HepG2 (cell line): ENCODE results near the gene MSANTD1. TPM values are rescaled to one million over a fixed set of nuclear protein-coding genes. Genes with fewer than 3 reads are reported as not detected.
A peak's percentile ranks its signal among the peaks of the same experiment; 100 is the strongest.

Source experiments
- ATAD3A ChIP-seq: sonication (generic); formaldehyde crosslinking; IDR thresholded peaks from 2 replicates; pipeline ENCODE4 v1.4.0; 2020; ENCODE audit warnings: missing genetic modification reagents
- FOXO1 ChIP-seq: sonication (generic); formaldehyde crosslinking; IDR thresholded peaks from 2 replicates; pipeline ENCODE4 v1.4.0; 2020; ENCODE audit warnings: missing genetic modification reagents
- FOXP1 ChIP-seq, 2 experiments: fragments of 450-650 bp in 1 of 2; IDR thresholded peaks; 2 replicates each; pipeline ENCODE4 v1.6.1; 2017 to 2018; ENCODE audit warnings: antibody characterized with exemption in 1 of 2
- HNRNPH1 ChIP-seq: fragments of 200-400 bp; formaldehyde crosslinking; optimal IDR thresholded peaks from 2 replicates; pipeline ENCODE3; 2017; ENCODE audit warnings: mild to moderate bottlenecking, low read depth, low read length
- NCOA5 ChIP-seq: sonication (generic); formaldehyde crosslinking; IDR thresholded peaks from 2 replicates; pipeline ENCODE4 v1.4.0; 2020; ENCODE audit warnings: missing genetic modification reagents
- NR2C2 ChIP-seq: sonication (generic); formaldehyde crosslinking; IDR thresholded peaks from 2 replicates; pipeline ENCODE4 v1.4.0; 2020; ENCODE audit warnings: missing genetic modification reagents, mild to moderate bottlenecking, moderate library complexity, borderline replicate concordance
- SP2 ChIP-seq: sonication (generic); formaldehyde crosslinking; IDR thresholded peaks from 2 replicates; pipeline ENCODE4 v1.5.1; 2020; ENCODE audit warnings: mild to moderate bottlenecking, missing genetic modification reagents
- TEAD2 ChIP-seq: sonication (generic); formaldehyde crosslinking; IDR thresholded peaks from 2 replicates; pipeline ENCODE4 v1.9.0; 2021; ENCODE audit warnings: missing genetic modification reagents
- ZBTB8A ChIP-seq: sonication (generic); formaldehyde crosslinking; IDR thresholded peaks from 2 replicates; pipeline ENCODE4 v1.4.0; 2020; ENCODE audit warnings: mild to moderate bottlenecking, low read depth, missing genetic modification reagents, borderline replicate concordance
- ZNF136 ChIP-seq: sonication (generic); formaldehyde crosslinking; IDR thresholded peaks from 2 replicates; pipeline ENCODE4 v1.8.1; 2022; ENCODE audit warnings: low read depth, mild to moderate bottlenecking, moderate library complexity, missing genetic modification reagents
- ZNF20 ChIP-seq: sonication (generic); formaldehyde crosslinking; IDR thresholded peaks from 2 replicates; pipeline ENCODE4 v1.4.0; 2020; ENCODE audit warnings: mild to moderate bottlenecking, moderate library complexity, missing genetic modification reagents
- ZNF775 ChIP-seq: sonication (generic); formaldehyde crosslinking; IDR thresholded peaks from 2 replicates; pipeline ENCODE4 v1.4.0; 2020; ENCODE audit warnings: missing genetic modification reagents, mild to moderate bottlenecking, moderate library complexity, borderline replicate concordance
- ZSCAN20 ChIP-seq: sonication (generic); formaldehyde crosslinking; IDR thresholded peaks from 2 replicates; pipeline ENCODE4 v1.4.0; 2020; ENCODE audit warnings: missing genetic modification reagents, mild to moderate bottlenecking, borderline replicate concordance
- polyA plus RNA-seq, 8 experiments: library from polyadenylated mRNA; depleted of rRNA in 3 of 8; stranded (reverse) in 7 of 8; unstranded in 1 of 8; fragments of >200 nt; fragmentation: Illumina TruSeq in 4 of 8; extraction: Trizol in 4 of 8; gene quantifications; 2 replicates each; pipeline versions ENCODE4 v1.2.1 to v1.2.3, GENCODE V29; 2011 to 2016; ENCODE audit warnings: low read depth in 4 of 8, missing spikeins in 1 of 8, mixed read lengths in 1 of 8; ENCODE audit not compliant: insufficient read depth in 1 of 8
- total RNA-seq, 5 experiments: library from RNA; depleted of rRNA; stranded (reverse); fragments of >200 nt; fragmentation: Illumina TruSeq; extraction: Trizol; gene quantifications; 2 replicates each; pipeline ENCODE4 v1.2.3, GENCODE V29; 2016; ENCODE audit warnings: low read depth in 1 of 5
- TF ChIP-seq, protein P1 (sequence below): sonication (generic); formaldehyde crosslinking; IDR thresholded peaks from 2 replicates; pipeline ENCODE4 v1.4.0; 2020; ENCODE audit warnings: missing genetic modification reagents, borderline replicate concordance
- TF ChIP-seq, protein P2 (sequence below): IDR thresholded peaks from 2 replicates; pipeline ENCODE4 v1.6.1; 2016; ENCODE audit warnings: control low read depth
- TF ChIP-seq, protein P3 (sequence below): sonication (generic); formaldehyde crosslinking; IDR thresholded peaks from 2 replicates; pipeline ENCODE4 v1.8.0; 2022; ENCODE audit warnings: low read depth, missing genetic modification reagents
- TF ChIP-seq, protein P4 (sequence below): IDR thresholded peaks from 2 replicates; pipeline ENCODE4 v1.6.1; 2016; ENCODE audit warnings: low read depth, missing genetic modification reagents, missing compliant biosample characterization
- TF ChIP-seq, protein P5 (sequence below): sonication (generic); formaldehyde crosslinking; IDR thresholded peaks from 2 replicates; pipeline ENCODE4 v1.4.0; 2020; ENCODE audit warnings: missing genetic modification reagents, borderline replicate concordance

The MSANTD1 gene
- total and polyA plus RNA-seq, 2 of the 13 experiments (the other 11 are each of a cell fraction or from before 2014, with no cell fraction given), result 0.22 to 0.40 TPM

DNA sequence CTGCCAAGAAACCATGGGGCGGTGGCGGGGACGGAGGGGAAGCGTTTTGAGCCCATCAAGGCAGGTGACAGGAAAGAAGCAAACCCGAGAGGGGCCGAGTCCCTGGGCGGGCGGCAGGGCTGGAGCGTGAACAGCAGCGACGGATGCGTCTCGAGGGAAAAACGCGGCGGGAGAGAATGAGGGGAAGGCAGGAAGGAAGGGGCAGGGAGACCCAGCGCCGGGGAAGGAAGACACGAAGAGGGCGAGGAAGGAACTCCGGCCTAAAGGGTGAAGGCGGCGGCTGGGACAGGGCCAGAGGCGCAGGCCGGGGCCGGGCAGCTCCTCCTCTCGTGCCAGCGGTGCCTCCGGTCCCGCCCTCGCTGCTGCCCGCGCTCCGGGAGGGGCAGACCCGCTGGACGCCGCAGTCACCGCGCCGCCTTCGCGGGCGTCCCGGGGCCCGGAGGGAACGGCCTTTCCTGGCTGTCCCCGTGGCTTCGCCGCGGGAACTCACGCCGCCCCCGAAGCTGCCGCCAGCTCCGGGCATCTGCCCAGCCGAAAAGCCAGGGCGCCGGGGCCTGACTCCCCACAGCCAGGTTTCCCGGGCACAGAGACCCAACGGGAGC, 43.1 kb downstream of the MSANTD1 start (continued):
- TF ChIP-seq SP2 (CRISPR knock-in tag), result no peak
- 0 out of 2 replicates have a peak, but pooled peaks have one; percentile 33 for TF ChIP-seq ZNF136
- TF ChIP-seq FOXP1 (IDR thresholded peaks at IDR 0.05), result no peak
- no peak for TF ChIP-seq FOXP1 (CRISPR knock-in tag; IDR thresholded peaks at IDR 0.05)
- TF ChIP-seq, protein P1, sequence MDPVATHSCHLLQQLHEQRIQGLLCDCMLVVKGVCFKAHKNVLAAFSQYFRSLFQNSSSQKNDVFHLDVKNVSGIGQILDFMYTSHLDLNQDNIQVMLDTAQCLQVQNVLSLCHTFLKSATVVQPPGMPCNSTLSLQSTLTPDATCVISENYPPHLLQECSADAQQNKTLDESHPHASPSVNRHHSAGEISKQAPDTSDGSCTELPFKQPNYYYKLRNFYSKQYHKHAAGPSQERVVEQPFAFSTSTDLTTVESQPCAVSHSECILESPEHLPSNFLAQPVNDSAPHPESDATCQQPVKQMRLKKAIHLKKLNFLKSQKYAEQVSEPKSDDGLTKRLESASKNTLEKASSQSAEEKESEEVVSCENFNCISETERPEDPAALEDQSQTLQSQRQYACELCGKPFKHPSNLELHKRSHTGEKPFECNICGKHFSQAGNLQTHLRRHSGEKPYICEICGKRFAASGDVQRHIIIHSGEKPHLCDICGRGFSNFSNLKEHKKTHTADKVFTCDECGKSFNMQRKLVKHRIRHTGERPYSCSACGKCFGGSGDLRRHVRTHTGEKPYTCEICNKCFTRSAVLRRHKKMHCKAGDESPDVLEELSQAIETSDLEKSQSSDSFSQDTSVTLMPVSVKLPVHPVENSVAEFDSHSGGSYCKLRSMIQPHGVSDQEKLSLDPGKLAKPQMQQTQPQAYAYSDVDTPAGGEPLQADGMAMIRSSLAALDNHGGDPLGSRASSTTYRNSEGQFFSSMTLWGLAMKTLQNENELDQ (CRISPR knock-in tag), result no peak
- TF ChIP-seq, protein P2, sequence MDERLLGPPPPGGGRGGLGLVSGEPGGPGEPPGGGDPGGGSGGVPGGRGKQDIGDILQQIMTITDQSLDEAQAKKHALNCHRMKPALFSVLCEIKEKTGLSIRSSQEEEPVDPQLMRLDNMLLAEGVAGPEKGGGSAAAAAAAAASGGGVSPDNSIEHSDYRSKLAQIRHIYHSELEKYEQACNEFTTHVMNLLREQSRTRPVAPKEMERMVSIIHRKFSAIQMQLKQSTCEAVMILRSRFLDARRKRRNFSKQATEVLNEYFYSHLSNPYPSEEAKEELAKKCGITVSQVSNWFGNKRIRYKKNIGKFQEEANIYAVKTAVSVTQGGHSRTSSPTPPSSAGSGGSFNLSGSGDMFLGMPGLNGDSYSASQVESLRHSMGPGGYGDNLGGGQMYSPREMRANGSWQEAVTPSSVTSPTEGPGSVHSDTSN, result no peak
- no peak for TF ChIP-seq FOXO1 (CRISPR knock-in tag)
- peak; percentile 76; the same call in 1 of the 2 replicates for TF ChIP-seq ZSCAN20 (CRISPR knock-in tag)
- no peak for TF ChIP-seq ZNF20 (CRISPR knock-in tag)
- no peak for TF ChIP-seq NR2C2
- no peak for TF ChIP-seq HNRNPH1
- TF ChIP-seq ZBTB8A (CRISPR knock-in tag), result no peak
- TF ChIP-seq, protein P3, sequence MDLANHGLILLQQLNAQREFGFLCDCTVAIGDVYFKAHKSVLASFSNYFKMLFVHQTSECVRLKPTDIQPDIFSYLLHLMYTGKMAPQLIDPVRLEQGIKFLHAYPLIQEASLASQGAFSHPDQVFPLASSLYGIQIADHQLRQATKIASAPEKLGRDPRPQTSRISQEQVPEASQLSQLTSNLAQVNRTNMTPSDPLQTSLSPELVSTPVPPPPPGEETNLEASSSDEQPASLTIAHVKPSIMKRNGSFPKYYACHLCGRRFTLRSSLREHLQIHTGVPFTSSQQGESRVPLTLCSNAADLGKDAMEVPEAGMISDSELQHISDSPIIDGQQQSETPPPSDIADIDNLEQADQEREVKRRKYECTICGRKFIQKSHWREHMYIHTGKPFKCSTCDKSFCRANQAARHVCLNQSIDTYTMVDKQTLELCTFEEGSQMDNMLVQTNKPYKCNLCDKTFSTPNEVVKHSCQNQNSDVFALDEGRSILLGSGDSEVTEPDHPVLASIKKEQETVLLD (CRISPR knock-in tag), result 0 out of 2 replicates have a peak, but pooled peaks have one; percentile 10
- TF ChIP-seq NCOA5 (CRISPR knock-in tag), result no peak
- no peak for TF ChIP-seq ZNF775 (CRISPR knock-in tag)
- TF ChIP-seq ATAD3A (CRISPR knock-in tag), result no peak
- no peak for TF ChIP-seq TEAD2 (CRISPR knock-in tag)
- TF ChIP-seq, protein P4, sequence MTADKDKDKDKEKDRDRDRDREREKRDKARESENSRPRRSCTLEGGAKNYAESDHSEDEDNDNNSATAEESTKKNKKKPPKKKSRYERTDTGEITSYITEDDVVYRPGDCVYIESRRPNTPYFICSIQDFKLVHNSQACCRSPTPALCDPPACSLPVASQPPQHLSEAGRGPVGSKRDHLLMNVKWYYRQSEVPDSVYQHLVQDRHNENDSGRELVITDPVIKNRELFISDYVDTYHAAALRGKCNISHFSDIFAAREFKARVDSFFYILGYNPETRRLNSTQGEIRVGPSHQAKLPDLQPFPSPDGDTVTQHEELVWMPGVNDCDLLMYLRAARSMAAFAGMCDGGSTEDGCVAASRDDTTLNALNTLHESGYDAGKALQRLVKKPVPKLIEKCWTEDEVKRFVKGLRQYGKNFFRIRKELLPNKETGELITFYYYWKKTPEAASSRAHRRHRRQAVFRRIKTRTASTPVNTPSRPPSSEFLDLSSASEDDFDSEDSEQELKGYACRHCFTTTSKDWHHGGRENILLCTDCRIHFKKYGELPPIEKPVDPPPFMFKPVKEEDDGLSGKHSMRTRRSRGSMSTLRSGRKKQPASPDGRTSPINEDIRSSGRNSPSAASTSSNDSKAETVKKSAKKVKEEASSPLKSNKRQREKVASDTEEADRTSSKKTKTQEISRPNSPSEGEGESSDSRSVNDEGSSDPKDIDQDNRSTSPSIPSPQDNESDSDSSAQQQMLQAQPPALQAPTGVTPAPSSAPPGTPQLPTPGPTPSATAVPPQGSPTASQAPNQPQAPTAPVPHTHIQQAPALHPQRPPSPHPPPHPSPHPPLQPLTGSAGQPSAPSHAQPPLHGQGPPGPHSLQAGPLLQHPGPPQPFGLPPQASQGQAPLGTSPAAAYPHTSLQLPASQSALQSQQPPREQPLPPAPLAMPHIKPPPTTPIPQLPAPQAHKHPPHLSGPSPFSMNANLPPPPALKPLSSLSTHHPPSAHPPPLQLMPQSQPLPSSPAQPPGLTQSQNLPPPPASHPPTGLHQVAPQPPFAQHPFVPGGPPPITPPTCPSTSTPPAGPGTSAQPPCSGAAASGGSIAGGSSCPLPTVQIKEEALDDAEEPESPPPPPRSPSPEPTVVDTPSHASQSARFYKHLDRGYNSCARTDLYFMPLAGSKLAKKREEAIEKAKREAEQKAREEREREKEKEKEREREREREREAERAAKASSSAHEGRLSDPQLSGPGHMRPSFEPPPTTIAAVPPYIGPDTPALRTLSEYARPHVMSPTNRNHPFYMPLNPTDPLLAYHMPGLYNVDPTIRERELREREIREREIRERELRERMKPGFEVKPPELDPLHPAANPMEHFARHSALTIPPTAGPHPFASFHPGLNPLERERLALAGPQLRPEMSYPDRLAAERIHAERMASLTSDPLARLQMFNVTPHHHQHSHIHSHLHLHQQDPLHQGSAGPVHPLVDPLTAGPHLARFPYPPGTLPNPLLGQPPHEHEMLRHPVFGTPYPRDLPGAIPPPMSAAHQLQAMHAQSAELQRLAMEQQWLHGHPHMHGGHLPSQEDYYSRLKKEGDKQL, result no peak
- TF ChIP-seq, protein P5, sequence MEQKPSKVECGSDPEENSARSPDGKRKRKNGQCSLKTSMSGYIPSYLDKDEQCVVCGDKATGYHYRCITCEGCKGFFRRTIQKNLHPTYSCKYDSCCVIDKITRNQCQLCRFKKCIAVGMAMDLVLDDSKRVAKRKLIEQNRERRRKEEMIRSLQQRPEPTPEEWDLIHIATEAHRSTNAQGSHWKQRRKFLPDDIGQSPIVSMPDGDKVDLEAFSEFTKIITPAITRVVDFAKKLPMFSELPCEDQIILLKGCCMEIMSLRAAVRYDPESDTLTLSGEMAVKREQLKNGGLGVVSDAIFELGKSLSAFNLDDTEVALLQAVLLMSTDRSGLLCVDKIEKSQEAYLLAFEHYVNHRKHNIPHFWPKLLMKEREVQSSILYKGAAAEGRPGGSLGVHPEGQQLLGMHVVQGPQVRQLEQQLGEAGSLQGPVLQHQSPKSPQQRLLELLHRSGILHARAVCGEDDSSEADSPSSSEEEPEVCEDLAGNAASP (CRISPR knock-in tag), result no peak
